ENCODE measurements around the gene GRIK2. TPM values are rescaled to one million over a fixed set of nuclear protein-coding genes. Genes with fewer than 3 reads are reported as not detected.

The GRIK2 gene
- total RNA-seq, 3 donors from 2014 or later = 1.1 to 3.7 TPM; not detected in 1

DNA sequence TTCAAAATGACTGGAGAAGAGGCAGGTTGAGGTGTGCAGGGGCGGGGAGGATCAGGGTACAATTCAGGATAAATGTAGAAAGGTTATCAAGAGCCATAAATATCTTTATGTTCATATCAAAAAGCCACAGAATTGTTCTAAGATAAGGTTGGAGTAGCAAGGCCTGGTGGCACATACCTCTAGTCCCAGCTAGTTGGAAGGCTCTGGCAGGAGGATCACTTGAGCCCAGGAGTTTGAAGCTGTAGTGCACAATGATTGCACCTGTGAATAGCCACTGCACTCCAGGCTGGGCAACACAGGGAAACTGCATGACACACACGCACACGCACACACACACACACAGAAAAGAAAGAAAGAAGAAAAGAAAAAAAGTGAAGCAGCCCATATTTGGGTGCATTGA lies 194.8 kb downstream of the GRIK2 start:
- Histone ChIP-seq H3K9me3 (no peaks in the 10 kb centered on the region), H3K36me3 (no peaks in the 10 kb centered on the region), H3K4me1 (no peaks in the 10 kb centered on the region), H3K4me3 (no peak overlapping the region), H3K27me3 (no peaks in the 10 kb centered on the region), H3K27ac (no peak overlapping the region)
- intact Hi-C loops (cut with DNase I; ENCODE audit: low total_unique reads) = no loop called here
- TF ChIP-seq POLR2A (IDR thresholded peaks at IDR 0.05) = no peak
- TF ChIP-seq, protein P1, sequence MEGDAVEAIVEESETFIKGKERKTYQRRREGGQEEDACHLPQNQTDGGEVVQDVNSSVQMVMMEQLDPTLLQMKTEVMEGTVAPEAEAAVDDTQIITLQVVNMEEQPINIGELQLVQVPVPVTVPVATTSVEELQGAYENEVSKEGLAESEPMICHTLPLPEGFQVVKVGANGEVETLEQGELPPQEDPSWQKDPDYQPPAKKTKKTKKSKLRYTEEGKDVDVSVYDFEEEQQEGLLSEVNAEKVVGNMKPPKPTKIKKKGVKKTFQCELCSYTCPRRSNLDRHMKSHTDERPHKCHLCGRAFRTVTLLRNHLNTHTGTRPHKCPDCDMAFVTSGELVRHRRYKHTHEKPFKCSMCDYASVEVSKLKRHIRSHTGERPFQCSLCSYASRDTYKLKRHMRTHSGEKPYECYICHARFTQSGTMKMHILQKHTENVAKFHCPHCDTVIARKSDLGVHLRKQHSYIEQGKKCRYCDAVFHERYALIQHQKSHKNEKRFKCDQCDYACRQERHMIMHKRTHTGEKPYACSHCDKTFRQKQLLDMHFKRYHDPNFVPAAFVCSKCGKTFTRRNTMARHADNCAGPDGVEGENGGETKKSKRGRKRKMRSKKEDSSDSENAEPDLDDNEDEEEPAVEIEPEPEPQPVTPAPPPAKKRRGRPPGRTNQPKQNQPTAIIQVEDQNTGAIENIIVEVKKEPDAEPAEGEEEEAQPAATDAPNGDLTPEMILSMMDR (IDR thresholded peaks at IDR 0.05) = no peak
- TF ChIP-seq POLR2AphosphoS5 (IDR thresholded peaks at IDR 0.05) = no peak
- no peak for DNase-seq (ENCODE audit: low spot score in 2 of 2)

DNA sequence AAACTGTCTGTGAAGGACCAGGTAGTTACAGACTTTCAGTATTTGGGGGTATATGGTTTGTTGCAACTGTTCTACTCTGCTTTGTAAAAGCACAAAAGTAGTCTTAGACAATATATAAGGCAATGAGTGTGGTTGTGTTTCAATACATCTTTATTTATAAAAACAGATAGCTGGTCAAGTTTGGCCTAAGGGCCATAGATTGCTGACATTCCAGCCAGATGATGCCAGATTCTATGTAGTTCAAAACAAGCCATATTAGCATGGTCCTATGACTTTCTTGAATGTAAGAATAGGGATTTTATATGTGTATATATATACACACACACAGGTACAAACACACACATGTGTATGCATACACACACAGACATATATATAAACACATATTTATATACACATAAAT lies 201.8 kb downstream of the GRIK2 start:
- H3K4me1 ChIP-seq = no peaks in the 10 kb centered on the region
- no peak for DNase-seq (ENCODE audit: low spot score in 2 of 2)
- intact Hi-C loops (cut with DNase I; ENCODE audit: low total_unique reads) = no loop called here
- no peaks in the 10 kb centered on the region for H3K27me3 ChIP-seq
- no peaks in the 10 kb centered on the region for H3K36me3 ChIP-seq
- TF ChIP-seq POLR2AphosphoS5 (IDR thresholded peaks at IDR 0.05) (no peak), POLR2A (IDR thresholded peaks at IDR 0.05) (no peak)
- TF ChIP-seq, protein P1 (IDR thresholded peaks at IDR 0.05) = no peak
- H3K9me3 ChIP-seq = no peaks in the 10 kb centered on the region
- H3K4me3 ChIP-seq = no peak overlapping the region
- H3K27ac ChIP-seq = no peak overlapping the region

DNA sequence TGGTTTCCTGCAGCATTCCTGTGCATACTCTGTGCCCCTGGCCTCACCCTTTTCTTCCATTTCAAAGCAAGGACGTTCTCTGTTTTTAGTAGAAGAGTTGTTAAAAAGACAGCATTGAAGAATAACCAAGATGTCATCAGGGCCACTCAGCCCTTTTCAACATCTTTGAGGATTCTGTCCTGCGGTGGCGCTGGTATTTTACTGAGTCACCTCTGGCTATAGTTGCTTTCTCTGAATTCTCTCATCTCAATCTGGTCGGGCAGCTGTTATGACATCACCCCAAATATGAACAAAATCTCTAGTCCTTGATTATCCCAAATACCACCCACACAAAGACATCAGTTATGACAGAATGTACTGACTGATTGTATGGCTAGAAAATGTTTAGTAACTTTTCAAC lies 204.2 kb downstream of the GRIK2 start:
- TF ChIP-seq POLR2A (IDR thresholded peaks at IDR 0.05) (no peak), POLR2AphosphoS5 (IDR thresholded peaks at IDR 0.05) (no peak)
- TF ChIP-seq, protein P1 (IDR thresholded peaks at IDR 0.05) = no peak
- no peak overlapping the region for H3K27ac ChIP-seq
- H3K27me3 ChIP-seq = no peaks in the 10 kb centered on the region
- intact Hi-C loops (cut with DNase I; ENCODE audit: low total_unique reads) = no loop called here
- no peaks in the 10 kb centered on the region for H3K4me1 ChIP-seq
- DNase-seq (ENCODE audit: low spot score in 2 of 2) = no peak
- no peak overlapping the region for H3K4me3 ChIP-seq
- H3K9me3 ChIP-seq = no peaks in the 10 kb centered on the region
- H3K36me3 ChIP-seq = no peaks in the 10 kb centered on the region

DNA sequence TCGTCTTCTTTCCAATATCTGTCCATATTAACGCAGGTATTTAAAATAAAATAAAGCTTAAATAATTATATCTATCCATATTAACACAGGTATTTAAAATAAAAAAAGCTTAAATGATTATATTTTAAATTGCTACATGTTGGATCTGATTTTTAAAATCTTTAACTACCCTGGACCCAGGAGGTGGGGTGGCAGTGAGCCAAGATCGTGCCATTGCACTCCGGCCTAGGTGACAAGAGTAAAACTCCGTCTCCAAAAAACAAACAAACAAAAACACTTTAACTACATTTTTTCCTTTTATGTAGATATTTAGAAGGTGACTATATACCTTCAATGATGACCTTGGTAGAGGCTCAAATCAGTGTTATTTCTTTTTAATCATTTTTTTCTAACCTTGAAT lies 211.9 kb downstream of the GRIK2 start:
- H3K27me3 ChIP-seq = no peaks in the 10 kb centered on the region
- no peak for DNase-seq (ENCODE audit: low spot score in 2 of 2)
- no peaks in the 10 kb centered on the region for H3K4me1 ChIP-seq
- no peak overlapping the region for H3K27ac ChIP-seq
- intact Hi-C loops (cut with DNase I; ENCODE audit: low total_unique reads) = no loop called here
- no peaks in the 10 kb centered on the region for H3K36me3 ChIP-seq
- TF ChIP-seq, protein P1 (IDR thresholded peaks at IDR 0.05) = no peak
- TF ChIP-seq POLR2A (IDR thresholded peaks at IDR 0.05) = no peak
- TF ChIP-seq POLR2AphosphoS5 (IDR thresholded peaks at IDR 0.05) = no peak
- no peaks in the 10 kb centered on the region for H3K9me3 ChIP-seq
- no peak overlapping the region for H3K4me3 ChIP-seq

DNA sequence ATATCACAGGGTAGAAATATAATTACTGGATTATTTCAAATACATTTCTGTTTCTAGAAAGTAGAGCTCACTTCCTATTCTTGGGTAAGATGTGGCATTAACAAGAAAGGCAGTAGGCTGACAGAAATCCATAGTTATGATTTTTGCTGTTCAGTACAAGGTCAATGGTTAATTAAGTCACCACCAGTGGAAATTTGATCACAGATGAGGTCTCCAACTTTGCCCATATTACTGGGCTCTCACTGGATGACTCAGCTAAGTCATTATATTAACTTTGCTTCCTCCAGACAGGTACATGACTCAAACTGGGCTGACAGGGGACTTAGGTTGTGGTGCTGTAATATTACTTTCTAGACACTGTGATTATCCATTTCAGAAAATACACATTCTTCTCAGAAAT lies 212.4 kb downstream of the GRIK2 start:
- TF ChIP-seq POLR2A (IDR thresholded peaks at IDR 0.05) = no peak
- TF ChIP-seq POLR2AphosphoS5 (IDR thresholded peaks at IDR 0.05) = no peak
- TF ChIP-seq, protein P1 (IDR thresholded peaks at IDR 0.05) = no peak
- Histone ChIP-seq H3K4me1 (no peaks in the 10 kb centered on the region), H3K4me3 (no peak overlapping the region), H3K9me3 (no peaks in the 10 kb centered on the region), H3K36me3 (no peaks in the 10 kb centered on the region), H3K27me3 (no peaks in the 10 kb centered on the region), H3K27ac (no peak overlapping the region)
- DNase-seq (ENCODE audit: low spot score in 2 of 2) = no peak
- intact Hi-C loops (cut with DNase I; ENCODE audit: low total_unique reads) = no loop called here
